Transverse colon (tissue), 4 donors: ENCODE results near the gene PLCB2. TPM values are rescaled to one million over a fixed set of nuclear protein-coding genes. Genes with fewer than 3 reads are reported as not detected.

Experiments
- DNase-seq: peaks from one replicate; pipeline ENCODE4 v3.0.0-alpha.2; 2019
- H3K27ac ChIP-seq, 4 donors: fragments of 200-600 bp; sonication (generic); 2 replicates each; pipeline ENCODE4 v1.5.1; 2016 to 2018; ENCODE audit warnings: inconsistent platforms in 4 of 4
- H3K27me3 ChIP-seq: fragments of 200-600 bp; sonication (generic); 2 replicates; pipeline ENCODE4 v1.5.1; 2017; ENCODE audit warnings: inconsistent platforms
- H3K36me3 ChIP-seq, 4 donors: fragments of 200-600 bp; sonication (generic); 2 replicates each; pipeline ENCODE4 v1.5.1; 2017 to 2019; ENCODE audit warnings: inconsistent platforms in 4 of 4
- H3K4me1 ChIP-seq, 4 donors: fragments of 200-600 bp; sonication (generic); 2 replicates each; pipeline ENCODE4 v1.5.1; 2017 to 2020; ENCODE audit warnings: inconsistent platforms in 4 of 4
- H3K4me3 ChIP-seq, 4 donors: fragments of 200-600 bp; sonication (generic); 1 replicate in 1 of 4; 2 replicates in 3 of 4; pipeline versions ENCODE4 v1.5.1 to v1.6.1; 2017 to 2019; ENCODE audit warnings: inconsistent platforms in 4 of 4
- H3K9me3 ChIP-seq, 2 donors: fragments of 200-600 bp; sonication (generic); 2 replicates each; pipeline ENCODE4 v1.5.1; 2017 to 2019; ENCODE audit warnings: inconsistent platforms in 2 of 2
- CTCF ChIP-seq, 5 experiments: fragments of 200-600 bp in 3 of 5; fragments of 450-650 bp in 2 of 5; sonication (generic) in 3 of 5; IDR thresholded peaks; 1 replicate in 2 of 5; 2 replicates in 3 of 5; pipeline ENCODE4 v1.5.1; 2016 to 2017; ENCODE audit warnings: antibody characterized with exemption in 5 of 5, inconsistent platforms in 3 of 5, mild to moderate bottlenecking in 2 of 5, moderate library complexity in 1 of 5
- EP300 ChIP-seq: sonication (generic); formaldehyde crosslinking; IDR thresholded peaks from one replicate; pipeline ENCODE4 v1.6.1; 2017; ENCODE audit warnings: antibody characterized with exemption, low read depth
- POLR2A ChIP-seq: fragments of 450-650 bp; IDR thresholded peaks from one replicate; pipeline ENCODE4 v1.6.1; 2016; ENCODE audit warnings: antibody characterized with exemption, mild to moderate bottlenecking, moderate library complexity
- POLR2AphosphoS5 ChIP-seq, 3 donors: sonication (generic); formaldehyde crosslinking; IDR thresholded peaks; one replicate each; pipeline ENCODE4 v1.6.1; 2016; ENCODE audit warnings: antibody characterized with exemption in 3 of 3
- WGBS, 2 donors: methylation state at CpG; one replicate each; pipeline ENCODE4 v1.1.5; 2018; ENCODE audit warnings: low coverage in 1 of 2; 5-methylcytosine and 5-hydroxymethylcytosine counted together
- in situ Hi-C, 4 donors: fragments of 200-750 bp; cut with MboI; loops; one replicate each; pipeline versions ENCODE4 v1.15.0 to v1.15.1; 2017; ENCODE audit warnings: low sequenced_read_pairs in 3 of 4, low pct_ligation_motif_present in 1 of 4, low pct_unique_long_range_greater_than_20kb in 1 of 4
- intact Hi-C: fragments of 100-400 bp; cut with DNase I; formaldehyde crosslinking; loops from one replicate; pipeline ENCODE4 v1.15.1; 2023; ENCODE audit warnings: low total_unique reads
- total RNA-seq, 4 donors: library from RNA; depleted of rRNA; stranded (reverse); fragments of >200 nt; gene quantifications; one replicate each; pipeline ENCODE4 v1.1.0, GENCODE V29; 2016

Gene PLCB2
- total RNA-seq, 4 donors from 2014 or later: 5.5 to 143 (median 12.0) TPM

- intact Hi-C loops (no loop called here), in situ Hi-C loops (loop anchor here in 1 of 4 donors (25.0 kb wide), 1 partner anchor 112 kb away; the partner anchor contains the start of gene IVD)
- no peaks in the 10 kb centered on the region for H3K9me3 ChIP-seq
- H3K4me1 ChIP-seq: peaks cover 0 to under 1% (median 0%) of the 10 kb centered on the region in 4 donors
- H3K36me3 ChIP-seq: no peaks in the 10 kb centered on the region
- no peaks in the 10 kb centered on the region for H3K27me3 ChIP-seq
- no peak for DNase-seq
- TF ChIP-seq EP300: no peak
- TF ChIP-seq POLR2AphosphoS5 (IDR thresholded peaks at IDR 0.05): no peak
- TF ChIP-seq CTCF (IDR thresholded peaks at IDR 0.05): no peak
- TF ChIP-seq POLR2A: no peak
- WGBS, 2 donors: 100% methylated on average over 2 of the region's 2 CpGs; no CpG with 5 or more reads in 1 of the 2 donors
- H3K4me3 ChIP-seq: no peak overlapping the region
- H3K27ac ChIP-seq: no peak overlapping the region
Observed at GRCh38 chr15:40300771-40301170, 7.0 kb downstream of the PLCB2 start.

GRCh38 chr15:40300367-40300766 lies 7.4 kb downstream of the PLCB2 start:
- no peaks in the 10 kb centered on the region for H3K4me1 ChIP-seq
- DNase-seq: no peak
- intact Hi-C loops (no loop called here), in situ Hi-C loops (loop anchor here in 1 of 4 donors (25.0 kb wide), 1 partner anchor 112 kb away; the partner anchor contains the start of gene IVD)
- H3K4me3 ChIP-seq: no peak overlapping the region
- no peak overlapping the region for H3K27ac ChIP-seq
- WGBS, 2 donors: 89 to 93% methylated on average over 2 of the region's 2 CpGs
- no peaks in the 10 kb centered on the region for H3K36me3 ChIP-seq
- H3K9me3 ChIP-seq: no peaks in the 10 kb centered on the region
- H3K27me3 ChIP-seq: no peaks in the 10 kb centered on the region
- no peak for TF ChIP-seq POLR2A
- no peak for TF ChIP-seq EP300
- no peak for TF ChIP-seq CTCF (IDR thresholded peaks at IDR 0.05)
- TF ChIP-seq POLR2AphosphoS5 (IDR thresholded peaks at IDR 0.05): no peak

- H3K9me3 ChIP-seq: no peaks in the 10 kb centered on the region
- H3K27me3 ChIP-seq: no peaks in the 10 kb centered on the region
- intact Hi-C loops: no loop called here
- in situ Hi-C loops: no loop called here
- H3K27ac ChIP-seq: no peak overlapping the region
- H3K4me3 ChIP-seq: no peak overlapping the region
- H3K4me1 ChIP-seq: no peaks in the 10 kb centered on the region
- no peak for DNase-seq
- no peak for TF ChIP-seq POLR2A
- no peak for TF ChIP-seq CTCF (IDR thresholded peaks at IDR 0.05)
- no peaks in the 10 kb centered on the region for H3K36me3 ChIP-seq
- 90 to 96% methylated on average over 2 to 17 of the region's 17 CpGs for WGBS, 2 donors
Observed at GRCh38 chr15:40298216-40298935, 9.4 kb downstream of the PLCB2 start.

DNA sequence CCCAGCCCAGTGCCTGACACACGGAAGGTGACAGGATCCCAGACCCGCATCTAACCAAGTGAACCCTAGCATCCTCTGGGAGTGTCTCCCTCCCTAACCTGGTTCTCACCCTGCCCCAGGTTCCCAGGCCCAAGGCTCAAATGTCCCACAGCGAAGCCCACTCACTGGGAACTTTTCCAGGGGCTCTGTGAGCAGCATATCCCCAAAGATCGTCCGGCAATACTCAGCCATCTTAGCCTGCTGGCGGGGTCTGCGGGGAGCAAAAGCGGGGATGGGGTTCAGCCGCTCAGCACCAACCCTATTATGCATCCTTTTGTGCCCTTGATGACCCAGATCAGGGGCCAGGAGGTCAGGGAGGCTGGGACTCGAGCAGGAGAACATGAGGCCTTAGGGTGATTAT lies 10.4 kb downstream of the PLCB2 start:
- Histone ChIP-seq H3K27me3 (peaks cover under 1% of the 10 kb centered on the region), H3K9me3 (no peaks in the 10 kb centered on the region), H3K4me3 (no peak overlapping the region), H3K27ac (no peak overlapping the region), H3K4me1 (no peaks in the 10 kb centered on the region), H3K36me3 (no peaks in the 10 kb centered on the region)
- in situ Hi-C loops: no loop called here
- intact Hi-C loops: no loop called here
- TF ChIP-seq POLR2AphosphoS5 (IDR thresholded peaks at IDR 0.05): no peak
- no peak for TF ChIP-seq EP300
- no peak for TF ChIP-seq CTCF (IDR thresholded peaks at IDR 0.05)
- no peak for TF ChIP-seq POLR2A
- DNase-seq: no peak
- WGBS, 2 donors: 96% methylated on average over 10 of the region's 10 CpGs; no CpG with 5 or more reads in 1 of the 2 donors
